Mammary epithelial cell (primary cell): ENCODE measurements around the gene ACYP2.

Experiments used
- EZH2 ChIP-seq: IDR thresholded peaks from 2 replicates; pipeline ENCODE4 v1.6.1; 2012; ENCODE audit warnings: low read length, inconsistent platforms, borderline replicate concordance
- TF ChIP-seq, protein P1 (sequence below), 2 donors: IDR thresholded peaks in 1 of 2; conservative IDR thresholded peaks in 1 of 2; 2 replicates each; pipeline ENCODE4 v1.5.1; 2011 to 2012; ENCODE audit warnings: inconsistent platforms in 2 of 2, low read length in 2 of 2, mild to moderate bottlenecking in 2 of 2, control low read depth in 1 of 2, low read depth in 1 of 2; ENCODE audit not compliant: insufficient read depth in 1 of 2; ENCODE audit errors: extremely low read depth in 1 of 2

DNA sequence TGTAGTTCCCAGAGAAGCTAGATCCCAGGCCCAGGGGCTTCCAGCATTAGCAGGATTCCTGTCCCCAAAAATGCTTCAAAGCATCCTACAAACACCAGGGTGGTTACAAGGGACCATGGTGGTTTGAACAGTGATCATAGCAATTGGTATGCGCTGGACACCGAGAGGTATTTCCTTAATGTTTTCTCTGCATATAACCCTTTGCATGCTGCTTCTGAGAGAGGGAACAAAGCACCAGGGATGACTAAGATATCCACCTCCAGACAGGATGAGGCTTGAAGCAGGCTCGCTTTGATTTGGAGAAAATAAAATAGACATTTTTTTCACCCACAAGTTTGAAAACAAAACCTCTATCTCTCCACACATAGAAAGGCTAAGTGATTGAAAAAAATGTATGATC is 191.1 kb downstream of the ACYP2 start:
- TF ChIP-seq, protein P1, sequence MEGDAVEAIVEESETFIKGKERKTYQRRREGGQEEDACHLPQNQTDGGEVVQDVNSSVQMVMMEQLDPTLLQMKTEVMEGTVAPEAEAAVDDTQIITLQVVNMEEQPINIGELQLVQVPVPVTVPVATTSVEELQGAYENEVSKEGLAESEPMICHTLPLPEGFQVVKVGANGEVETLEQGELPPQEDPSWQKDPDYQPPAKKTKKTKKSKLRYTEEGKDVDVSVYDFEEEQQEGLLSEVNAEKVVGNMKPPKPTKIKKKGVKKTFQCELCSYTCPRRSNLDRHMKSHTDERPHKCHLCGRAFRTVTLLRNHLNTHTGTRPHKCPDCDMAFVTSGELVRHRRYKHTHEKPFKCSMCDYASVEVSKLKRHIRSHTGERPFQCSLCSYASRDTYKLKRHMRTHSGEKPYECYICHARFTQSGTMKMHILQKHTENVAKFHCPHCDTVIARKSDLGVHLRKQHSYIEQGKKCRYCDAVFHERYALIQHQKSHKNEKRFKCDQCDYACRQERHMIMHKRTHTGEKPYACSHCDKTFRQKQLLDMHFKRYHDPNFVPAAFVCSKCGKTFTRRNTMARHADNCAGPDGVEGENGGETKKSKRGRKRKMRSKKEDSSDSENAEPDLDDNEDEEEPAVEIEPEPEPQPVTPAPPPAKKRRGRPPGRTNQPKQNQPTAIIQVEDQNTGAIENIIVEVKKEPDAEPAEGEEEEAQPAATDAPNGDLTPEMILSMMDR (conservative IDR thresholded peaks at IDR 0.05 in 1 of 2, IDR thresholded peaks at IDR 0.05 in 1 of 2; ENCODE audit: extremely low read depth in 1 of 2, insufficient read depth in 1 of 2, low read depth in 1 of 2, low read length in 2 of 2) = no peak
- no peak for TF ChIP-seq EZH2
